Measurements from ENCODE around the gene CCS.
"Not testable (repeated sequence)": the region's sequence is repeated elsewhere in the genome, so short reads cannot be mapped to it uniquely, and the experiment has no call there.

DNA sequence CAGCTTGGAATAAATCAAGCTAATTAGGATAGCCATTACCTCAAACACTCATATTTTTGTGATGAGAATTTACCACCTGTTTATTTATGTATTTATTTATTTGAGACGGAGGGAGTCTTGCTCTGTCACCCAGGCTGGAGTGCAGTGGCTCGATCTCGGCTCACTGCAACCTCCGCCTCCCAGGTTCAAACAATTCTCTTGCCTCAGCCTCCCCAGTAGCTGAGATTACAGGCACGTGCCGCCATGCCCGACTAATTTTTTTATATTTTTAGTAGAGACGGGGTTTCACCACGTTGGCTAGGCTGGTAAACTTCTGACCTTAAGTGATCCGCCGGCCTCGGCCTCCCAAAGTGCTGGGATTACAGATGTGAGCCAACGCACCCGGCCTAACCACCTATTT is 48.0 kb upstream of the CCS start:
- TF ChIP-seq, protein P1, sequence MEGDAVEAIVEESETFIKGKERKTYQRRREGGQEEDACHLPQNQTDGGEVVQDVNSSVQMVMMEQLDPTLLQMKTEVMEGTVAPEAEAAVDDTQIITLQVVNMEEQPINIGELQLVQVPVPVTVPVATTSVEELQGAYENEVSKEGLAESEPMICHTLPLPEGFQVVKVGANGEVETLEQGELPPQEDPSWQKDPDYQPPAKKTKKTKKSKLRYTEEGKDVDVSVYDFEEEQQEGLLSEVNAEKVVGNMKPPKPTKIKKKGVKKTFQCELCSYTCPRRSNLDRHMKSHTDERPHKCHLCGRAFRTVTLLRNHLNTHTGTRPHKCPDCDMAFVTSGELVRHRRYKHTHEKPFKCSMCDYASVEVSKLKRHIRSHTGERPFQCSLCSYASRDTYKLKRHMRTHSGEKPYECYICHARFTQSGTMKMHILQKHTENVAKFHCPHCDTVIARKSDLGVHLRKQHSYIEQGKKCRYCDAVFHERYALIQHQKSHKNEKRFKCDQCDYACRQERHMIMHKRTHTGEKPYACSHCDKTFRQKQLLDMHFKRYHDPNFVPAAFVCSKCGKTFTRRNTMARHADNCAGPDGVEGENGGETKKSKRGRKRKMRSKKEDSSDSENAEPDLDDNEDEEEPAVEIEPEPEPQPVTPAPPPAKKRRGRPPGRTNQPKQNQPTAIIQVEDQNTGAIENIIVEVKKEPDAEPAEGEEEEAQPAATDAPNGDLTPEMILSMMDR (IDR thresholded peaks at IDR 0.05 in 8 of 11, conservative IDR thresholded peaks at IDR 0.05 in 3 of 11): not testable (repeated sequence)
- not testable (repeated sequence) for TF ChIP-seq POLR2A (IDR thresholded peaks at IDR 0.05)

Data from spleen (tissue), 7 donors.